Measurements from ENCODE around the gene DRP2. TPM values are rescaled to one million over a fixed set of nuclear protein-coding genes. Genes with fewer than 3 reads are reported as not detected.
A peak's percentile ranks its signal among the peaks of the same experiment; 100 is the strongest.

Gene DRP2
- total and polyA plus RNA-seq, 2 donors (not counting 1 experiment from before 2014, with no cell fraction given) = 0.50 to 0.59 TPM

DNA sequence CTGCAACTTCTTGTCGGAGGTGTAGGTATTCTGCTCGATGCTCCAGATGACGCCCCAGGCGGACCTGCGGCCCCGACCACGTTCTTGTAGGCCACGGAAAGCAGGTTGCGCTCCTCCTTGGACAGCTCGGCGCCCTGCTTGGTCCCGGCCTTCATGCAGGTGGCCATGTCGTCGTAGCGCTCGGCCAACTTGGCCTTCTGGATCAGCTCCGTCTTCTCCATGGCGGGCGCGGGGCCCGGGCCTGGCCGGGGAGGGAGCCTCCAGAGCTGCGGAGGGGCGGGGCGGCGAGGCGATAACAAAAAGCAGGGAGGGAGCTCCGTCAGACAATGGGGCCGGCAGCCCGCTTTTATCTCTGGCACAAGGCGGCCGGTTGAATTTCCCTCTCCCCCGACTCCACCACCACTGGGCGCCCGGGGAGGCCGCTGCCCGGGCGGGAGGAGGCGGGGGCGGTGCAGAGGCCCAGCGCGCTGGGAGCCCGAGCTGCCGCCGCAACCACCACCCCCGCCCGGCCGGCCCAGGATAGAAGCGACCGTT, 28.3 kb upstream of the DRP2 start:
- H3K27me3 ChIP-seq (ENCODE audit: control insufficient read depth, insufficient read depth, low read length) = no peaks in the 10 kb centered on the region
- H3K4me1 ChIP-seq (ENCODE audit: control insufficient read depth, extremely low read depth, insufficient read depth, low read length) = no peaks in the 10 kb centered on the region
- no peaks in the 10 kb centered on the region for H3K9me3 ChIP-seq (ENCODE audit: control insufficient read depth, insufficient read depth, low read depth, low read length)
- no peak overlapping the region for H3K4me2 ChIP-seq (ENCODE audit: extremely low read depth, insufficient read depth, low read length)
- peak in 1 of 2 donors; percentile 29 for DNase-seq (ENCODE audit: low read depth in 2 of 2)
- H3K79me2 ChIP-seq (ENCODE audit: control insufficient read depth, insufficient read depth, low read length) = no peaks in the 10 kb centered on the region
- H3K27ac ChIP-seq (ENCODE audit: insufficient read depth, low read length) = no peak overlapping the region
- peak overlapping the region in 1 of 4 experiments; percentile 33 for H3K4me3 ChIP-seq (replicated peaks in 1 of 4; ENCODE audit: control extremely low read depth in 1 of 4, insufficient read depth in 1 of 4, low read depth in 3 of 4, low read length in 4 of 4)
- no peaks in the 10 kb centered on the region for H4K20me1 ChIP-seq (ENCODE audit: control insufficient read depth, extremely low read depth, insufficient read depth, low read length)
- H3K36me3 ChIP-seq (ENCODE audit: control insufficient read depth, insufficient read depth, low read length) = no peaks in the 10 kb centered on the region
- TF ChIP-seq, protein P1, sequence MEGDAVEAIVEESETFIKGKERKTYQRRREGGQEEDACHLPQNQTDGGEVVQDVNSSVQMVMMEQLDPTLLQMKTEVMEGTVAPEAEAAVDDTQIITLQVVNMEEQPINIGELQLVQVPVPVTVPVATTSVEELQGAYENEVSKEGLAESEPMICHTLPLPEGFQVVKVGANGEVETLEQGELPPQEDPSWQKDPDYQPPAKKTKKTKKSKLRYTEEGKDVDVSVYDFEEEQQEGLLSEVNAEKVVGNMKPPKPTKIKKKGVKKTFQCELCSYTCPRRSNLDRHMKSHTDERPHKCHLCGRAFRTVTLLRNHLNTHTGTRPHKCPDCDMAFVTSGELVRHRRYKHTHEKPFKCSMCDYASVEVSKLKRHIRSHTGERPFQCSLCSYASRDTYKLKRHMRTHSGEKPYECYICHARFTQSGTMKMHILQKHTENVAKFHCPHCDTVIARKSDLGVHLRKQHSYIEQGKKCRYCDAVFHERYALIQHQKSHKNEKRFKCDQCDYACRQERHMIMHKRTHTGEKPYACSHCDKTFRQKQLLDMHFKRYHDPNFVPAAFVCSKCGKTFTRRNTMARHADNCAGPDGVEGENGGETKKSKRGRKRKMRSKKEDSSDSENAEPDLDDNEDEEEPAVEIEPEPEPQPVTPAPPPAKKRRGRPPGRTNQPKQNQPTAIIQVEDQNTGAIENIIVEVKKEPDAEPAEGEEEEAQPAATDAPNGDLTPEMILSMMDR (conservative IDR thresholded peaks at IDR 0.05 in 1 of 2, IDR thresholded peaks at IDR 0.05 in 1 of 2; ENCODE audit: low read depth in 1 of 2, low read length in 2 of 2) = no peak
- TF ChIP-seq EZH2 (IDR thresholded peaks at IDR 0.05; ENCODE audit: low read length, missing control alignments) = no peak
- peak overlapping the region; percentile 11 for H2AFZ ChIP-seq (ENCODE audit: low read length)
- no peak overlapping the region for H3K9ac ChIP-seq (ENCODE audit: insufficient read depth, low read length)

DNA sequence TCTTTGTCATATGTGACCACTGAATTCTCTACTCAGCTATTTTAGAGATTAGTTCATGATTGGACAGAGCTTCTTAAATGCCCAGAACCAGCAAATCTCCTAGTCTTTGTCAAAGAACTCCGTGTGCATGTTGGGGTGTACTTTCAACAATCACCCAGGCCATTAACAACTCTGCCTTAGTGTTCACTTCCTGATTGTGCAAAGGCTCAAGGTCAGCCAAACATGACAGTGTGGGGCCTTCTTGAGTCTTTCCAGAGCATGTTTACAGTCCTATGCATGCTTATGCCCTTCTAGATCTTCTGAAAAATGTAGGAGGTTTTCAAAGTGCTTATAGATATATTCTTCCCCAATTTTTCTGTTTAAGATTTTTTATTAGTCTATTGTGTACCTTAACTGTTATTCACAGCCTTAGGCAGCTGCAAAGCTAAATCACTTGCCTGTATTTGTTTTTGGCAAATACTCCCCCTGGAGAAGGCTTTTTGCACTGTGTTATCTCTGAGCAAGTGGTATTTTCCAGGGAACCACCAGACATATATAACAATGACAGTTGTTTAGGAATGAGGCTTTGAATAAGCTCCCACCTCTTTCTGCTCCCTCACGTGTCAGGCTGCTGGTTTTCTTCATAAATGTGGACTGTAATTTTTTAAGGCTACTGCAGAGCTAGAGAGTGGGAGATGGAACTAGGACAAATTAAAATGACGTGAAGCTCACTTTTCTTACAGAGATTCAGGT, 24.0 kb upstream of the DRP2 start:
- H3K4me3 ChIP-seq (replicated peaks in 1 of 4; ENCODE audit: control extremely low read depth in 1 of 4, insufficient read depth in 1 of 4, low read depth in 3 of 4, low read length in 4 of 4) = no peak overlapping the region
- DNase-seq (ENCODE audit: low read depth in 2 of 2) = no peak
- no peak overlapping the region for H3K27ac ChIP-seq (ENCODE audit: insufficient read depth, low read length)
- H3K79me2 ChIP-seq (ENCODE audit: control insufficient read depth, insufficient read depth, low read length) = no peaks in the 10 kb centered on the region
- no peaks in the 10 kb centered on the region for H3K36me3 ChIP-seq (ENCODE audit: control insufficient read depth, insufficient read depth, low read length)
- no peaks in the 10 kb centered on the region for H4K20me1 ChIP-seq (ENCODE audit: control insufficient read depth, extremely low read depth, insufficient read depth, low read length)
- no peak for TF ChIP-seq EZH2 (IDR thresholded peaks at IDR 0.05; ENCODE audit: low read length, missing control alignments)
- TF ChIP-seq, protein P1 (conservative IDR thresholded peaks at IDR 0.05 in 1 of 2, IDR thresholded peaks at IDR 0.05 in 1 of 2; ENCODE audit: low read depth in 1 of 2, low read length in 2 of 2) = no peak
- no peak overlapping the region for H3K4me2 ChIP-seq (ENCODE audit: extremely low read depth, insufficient read depth, low read length)
- no peak overlapping the region for H2AFZ ChIP-seq (ENCODE audit: low read length)
- no peaks in the 10 kb centered on the region for H3K27me3 ChIP-seq (ENCODE audit: control insufficient read depth, insufficient read depth, low read length)
- H3K9ac ChIP-seq (ENCODE audit: insufficient read depth, low read length) = no peak overlapping the region
- H3K9me3 ChIP-seq (ENCODE audit: control insufficient read depth, insufficient read depth, low read depth, low read length) = no peaks in the 10 kb centered on the region
- H3K4me1 ChIP-seq (ENCODE audit: control insufficient read depth, extremely low read depth, insufficient read depth, low read length) = no peaks in the 10 kb centered on the region

DNA sequence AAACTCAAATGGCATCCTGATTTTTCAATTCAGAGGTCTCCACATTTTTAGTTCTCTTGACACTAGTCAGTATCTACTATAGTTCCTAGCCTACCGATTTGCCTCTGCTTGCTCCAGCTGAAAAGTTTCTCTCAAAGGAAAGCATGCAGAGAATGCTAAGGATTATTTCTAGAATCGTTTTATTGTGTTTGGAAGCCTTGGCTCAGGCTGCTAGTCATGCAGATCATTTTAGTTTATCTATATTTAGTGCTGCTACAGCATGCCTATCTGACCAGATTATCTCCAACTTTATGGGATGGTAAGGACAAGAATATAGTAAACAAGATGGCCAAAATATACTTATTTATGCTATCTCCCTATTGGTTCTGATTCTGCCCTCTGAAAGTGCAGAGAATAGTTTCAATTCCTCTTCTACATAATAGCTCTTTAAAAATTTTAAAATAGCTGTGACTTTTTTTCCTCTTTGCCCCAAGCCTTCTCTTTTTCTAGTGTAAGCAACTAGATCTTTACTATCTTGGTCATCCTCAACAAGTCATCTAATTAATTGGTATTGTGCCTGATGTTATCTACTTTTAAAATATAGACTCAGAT, 15.7 kb upstream of the DRP2 start:
- Histone ChIP-seq H3K36me3 (ENCODE audit: control insufficient read depth, insufficient read depth, low read length) (no peaks in the 10 kb centered on the region), H3K79me2 (ENCODE audit: control insufficient read depth, insufficient read depth, low read length) (no peaks in the 10 kb centered on the region), H2AFZ (ENCODE audit: low read length) (no peak overlapping the region), H4K20me1 (ENCODE audit: control insufficient read depth, extremely low read depth, insufficient read depth, low read length) (no peaks in the 10 kb centered on the region), H3K9me3 (ENCODE audit: control insufficient read depth, insufficient read depth, low read depth, low read length) (no peaks in the 10 kb centered on the region), H3K4me1 (ENCODE audit: control insufficient read depth, extremely low read depth, insufficient read depth, low read length) (no peaks in the 10 kb centered on the region), H3K4me2 (ENCODE audit: extremely low read depth, insufficient read depth, low read length) (no peak overlapping the region), H3K27ac (ENCODE audit: insufficient read depth, low read length) (no peak overlapping the region), H3K27me3 (ENCODE audit: control insufficient read depth, insufficient read depth, low read length) (no peaks in the 10 kb centered on the region), H3K4me3 (replicated peaks in 1 of 4; ENCODE audit: control extremely low read depth in 1 of 4, insufficient read depth in 1 of 4, low read depth in 3 of 4, low read length in 4 of 4) (no peak overlapping the region), H3K9ac (ENCODE audit: insufficient read depth, low read length) (no peak overlapping the region)
- TF ChIP-seq, protein P1 (conservative IDR thresholded peaks at IDR 0.05 in 1 of 2, IDR thresholded peaks at IDR 0.05 in 1 of 2; ENCODE audit: low read depth in 1 of 2, low read length in 2 of 2) = no peak
- no peak for TF ChIP-seq EZH2 (IDR thresholded peaks at IDR 0.05; ENCODE audit: low read length, missing control alignments)
- DNase-seq (ENCODE audit: low read depth in 2 of 2) = peak in 1 of 2 donors; percentile 17
